ENCODE data around the gene MOSMO.
"Not testable (repeated sequence)": the region's sequence is repeated elsewhere in the genome, so short reads cannot be mapped to it uniquely, and the experiment has no call there.

Gene MOSMO

GRCh38 chr16:22093996-22094395 lies 86.1 kb downstream of the MOSMO start:
- Mint-ChIP-seq H3K27me3 (peaks cover 25 to 41% of the 10 kb centered on the region in 2 donors), H3K4me3 (no peak overlapping the region), H3K27ac (no peak overlapping the region), H3K9me3 (no peaks in the 10 kb centered on the region), H3K4me1 (ENCODE audit: low read depth in 2 of 2) (peaks cover 2 to 3% of the 10 kb centered on the region in 2 donors), H3K36me3 (ENCODE audit: insufficient read depth) (no peaks in the 10 kb centered on the region)
- ATAC-seq (replicated peaks) (no peak), DNase-seq (no peak)

GRCh38 chr16:22098405-22099255 lies 90.7 kb downstream of the MOSMO start:
- Mint-ChIP-seq H3K36me3 (ENCODE audit: insufficient read depth) (no peaks in the 10 kb centered on the region), H3K27me3 (peaks cover 25 to 33% of the 10 kb centered on the region in 2 donors), H3K4me1 (ENCODE audit: low read depth in 2 of 2) (peaks cover 4 to 6% of the 10 kb centered on the region in 2 donors), H3K9me3 (no peaks in the 10 kb centered on the region), H3K4me3 (peak overlapping the region in 1 of 2 donors; percentile 21), H3K27ac (no peak overlapping the region)
- peak; percentile 70 for ATAC-seq (replicated peaks)
- peak in 1 of 3 experiments; percentile 15 for DNase-seq

GRCh38 chr16:22099256-22099975 lies 91.5 kb downstream of the MOSMO start:
- no peaks in the 10 kb centered on the region for H3K36me3 Mint-ChIP-seq (ENCODE audit: insufficient read depth)
- peaks cover 4 to 6% of the 10 kb centered on the region in 2 donors for H3K4me1 Mint-ChIP-seq (ENCODE audit: low read depth in 2 of 2)
- no peak for ATAC-seq (replicated peaks)
- H3K27me3 Mint-ChIP-seq, result peaks cover 25 to 33% of the 10 kb centered on the region in 2 donors
- no peak overlapping the region for H3K27ac Mint-ChIP-seq
- DNase-seq, result no peak
- H3K4me3 Mint-ChIP-seq, result peak overlapping the region in 1 of 2 donors; percentile 21
- no peaks in the 10 kb centered on the region for H3K9me3 Mint-ChIP-seq

DNA sequence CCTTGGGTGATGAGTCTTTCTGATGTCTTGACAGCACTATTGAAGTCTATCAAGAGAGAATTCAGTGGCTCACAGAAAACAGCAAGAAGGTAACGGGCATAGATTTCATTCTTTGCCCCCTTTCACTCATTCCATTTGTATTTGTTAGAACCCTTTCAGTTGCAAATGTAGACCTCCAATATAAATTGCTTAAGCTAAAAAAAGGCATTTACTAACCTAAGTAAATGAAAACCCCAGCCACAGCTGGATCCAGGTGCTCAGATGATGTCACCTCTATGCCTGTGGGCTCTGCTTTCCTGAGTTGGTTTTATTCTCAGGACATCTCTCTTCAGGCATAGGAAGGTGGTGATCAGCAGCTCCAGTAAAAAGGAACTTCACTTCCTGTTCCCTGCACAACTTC lies 95.5 kb downstream of the MOSMO start:
- Mint-ChIP-seq H3K4me1 (ENCODE audit: low read depth in 2 of 2) (peaks cover 4 to 16% of the 10 kb centered on the region in 2 donors), H3K4me3 (no peak overlapping the region), H3K36me3 (ENCODE audit: insufficient read depth) (no peaks in the 10 kb centered on the region), H3K27me3 (peaks cover 0 to 17% of the 10 kb centered on the region in 2 donors), H3K27ac (no peak overlapping the region), H3K9me3 (no peaks in the 10 kb centered on the region)
- DNase-seq (no peak), ATAC-seq (replicated peaks) (no peak)

- H3K27ac Mint-ChIP-seq, result peak overlapping the region; percentile 20 to 76
- peak; percentile 74 for ATAC-seq (replicated peaks)
These were observed 101.5 kb downstream of the MOSMO start for GRCh38 chr16:22109258-22109898.

DNA sequence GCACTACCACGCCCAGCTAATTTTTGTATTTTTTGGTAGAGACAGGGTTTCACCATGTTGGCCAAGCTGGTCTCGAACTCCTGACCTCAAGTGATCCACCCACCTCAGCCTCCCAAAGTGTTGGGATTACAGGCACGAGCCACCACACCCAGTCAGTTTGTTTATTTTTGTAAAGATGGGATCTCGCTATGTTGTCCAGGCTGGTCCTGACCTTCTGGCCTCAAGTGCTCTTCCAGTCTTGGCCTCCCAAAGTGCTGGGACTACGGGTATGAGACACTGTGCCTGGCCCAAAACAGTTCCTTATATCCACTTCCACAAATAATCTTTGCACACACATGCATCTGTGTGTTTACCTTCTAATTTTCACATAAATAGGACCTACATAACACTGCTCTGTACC lies 103.7 kb downstream of the MOSMO start:
- not testable (repeated sequence) for H3K36me3 Mint-ChIP-seq (ENCODE audit: insufficient read depth); H3K27me3 Mint-ChIP-seq; H3K9me3 Mint-ChIP-seq; DNase-seq; ATAC-seq (replicated peaks); H3K4me3 Mint-ChIP-seq; H3K27ac Mint-ChIP-seq
- peaks cover 2 to 20% of the 10 kb centered on the region in 2 donors for H3K4me1 Mint-ChIP-seq (ENCODE audit: low read depth in 2 of 2)

More at GRCh38 chr16:22109258-22109898, 101.5 kb downstream of the MOSMO start:
- Mint-ChIP-seq H3K9me3 (no peaks in the 10 kb centered on the region), H3K4me3 (no peak overlapping the region), H3K27me3 (peaks cover 0 to 17% of the 10 kb centered on the region in 2 donors), H3K4me1 (ENCODE audit: low read depth in 2 of 2) (peaks cover 2 to 20% of the 10 kb centered on the region in 2 donors), H3K36me3 (ENCODE audit: insufficient read depth) (no peaks in the 10 kb centered on the region)
- DNase-seq, result peak in 1 of 3 experiments; percentile 19

DNA sequence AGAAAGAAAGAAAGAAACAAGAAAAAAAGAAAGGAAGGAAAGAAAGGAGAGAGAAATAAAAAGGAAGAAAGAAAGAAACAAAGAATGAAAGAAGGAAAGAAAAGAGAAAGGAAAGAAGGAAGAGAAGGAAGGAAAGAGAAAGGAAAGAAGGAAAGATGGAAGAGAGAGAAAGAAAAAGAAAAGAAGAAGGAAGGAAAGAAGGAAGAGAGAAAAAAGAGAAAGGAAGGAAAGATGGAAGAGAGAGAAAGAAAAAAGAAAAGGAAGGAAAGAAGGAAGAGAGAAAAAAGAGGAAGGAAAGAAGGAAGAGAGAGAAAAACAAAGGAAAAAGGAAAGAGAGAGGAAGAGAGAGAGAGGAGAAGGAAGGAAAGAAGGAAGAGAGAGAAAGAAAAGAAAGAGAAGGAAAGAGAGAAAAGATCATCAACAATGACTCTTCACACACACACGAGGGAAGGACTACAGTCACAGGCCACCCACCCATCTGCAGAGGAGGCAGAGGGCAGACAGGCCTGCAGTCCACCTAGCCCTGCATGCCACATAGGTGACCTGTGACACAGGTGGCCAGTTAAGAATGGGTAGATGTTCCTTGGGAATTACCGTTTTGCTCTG lies 108.3 kb downstream of the MOSMO start:
- Mint-ChIP-seq H3K36me3 (ENCODE audit: insufficient read depth) (no peaks in the 10 kb centered on the region), H3K27ac (peak overlapping the region in 1 of 2 donors; percentile 28), H3K9me3 (no peaks in the 10 kb centered on the region), H3K4me1 (ENCODE audit: low read depth in 2 of 2) (no peaks in the 10 kb centered on the region), H3K27me3 (no peaks in the 10 kb centered on the region), H3K4me3 (no peak overlapping the region)
- ATAC-seq (replicated peaks) (no peak), DNase-seq (no peak)

GRCh38 chr16:22117609-22118008 lies 109.7 kb downstream of the MOSMO start:
- no peak for ATAC-seq (replicated peaks)
- Mint-ChIP-seq H3K27me3 (no peaks in the 10 kb centered on the region), H3K4me3 (no peak overlapping the region), H3K9me3 (no peaks in the 10 kb centered on the region), H3K36me3 (ENCODE audit: insufficient read depth) (no peaks in the 10 kb centered on the region), H3K4me1 (ENCODE audit: low read depth in 2 of 2) (no peaks in the 10 kb centered on the region), H3K27ac (no peak overlapping the region)
- no peak for DNase-seq

GRCh38 chr16:22120440-22120839 lies 112.5 kb downstream of the MOSMO start:
- ATAC-seq (replicated peaks) (no peak), DNase-seq (no peak)
- no peaks in the 10 kb centered on the region for H3K27me3 Mint-ChIP-seq
- no peak overlapping the region for H3K27ac Mint-ChIP-seq
- H3K9me3 Mint-ChIP-seq, result no peaks in the 10 kb centered on the region
- H3K4me3 Mint-ChIP-seq, result no peak overlapping the region
- H3K4me1 Mint-ChIP-seq (ENCODE audit: low read depth in 2 of 2), result no peaks in the 10 kb centered on the region
- no peaks in the 10 kb centered on the region for H3K36me3 Mint-ChIP-seq (ENCODE audit: insufficient read depth)

DNA sequence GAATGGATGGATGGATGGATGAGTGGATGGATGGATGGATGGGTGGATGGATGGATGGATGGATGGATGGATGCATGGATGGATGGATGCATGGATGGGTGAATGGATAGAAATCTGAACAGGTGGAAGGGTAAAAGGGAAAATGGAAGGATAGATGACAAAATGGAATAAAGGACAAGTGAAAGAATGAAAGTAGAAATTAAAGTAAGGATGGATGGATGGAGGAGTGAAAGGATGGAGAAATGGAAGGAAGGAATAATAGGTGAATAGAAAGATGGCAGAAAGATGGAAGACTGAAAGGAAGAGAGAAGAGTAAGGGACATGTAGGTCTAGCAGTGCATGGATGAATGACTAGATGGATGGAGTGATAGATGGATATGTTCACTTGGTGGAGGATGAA lies 114.3 kb downstream of the MOSMO start:
- no peaks in the 10 kb centered on the region for H3K36me3 Mint-ChIP-seq (ENCODE audit: insufficient read depth)
- no peak for DNase-seq
- H3K27ac Mint-ChIP-seq, result no peak overlapping the region
- no peak overlapping the region for H3K4me3 Mint-ChIP-seq
- H3K27me3 Mint-ChIP-seq, result no peaks in the 10 kb centered on the region
- no peak for ATAC-seq (replicated peaks)
- no peaks in the 10 kb centered on the region for H3K9me3 Mint-ChIP-seq
- no peaks in the 10 kb centered on the region for H3K4me1 Mint-ChIP-seq (ENCODE audit: low read depth in 2 of 2)

GRCh38 chr16:22123146-22123545 lies 115.2 kb downstream of the MOSMO start:
- Mint-ChIP-seq H3K36me3 (ENCODE audit: insufficient read depth) (no peaks in the 10 kb centered on the region), H3K9me3 (no peaks in the 10 kb centered on the region), H3K27me3 (peaks cover 0 to 8% of the 10 kb centered on the region in 2 donors), H3K4me3 (no peak overlapping the region), H3K27ac (no peak overlapping the region), H3K4me1 (ENCODE audit: low read depth in 2 of 2) (no peaks in the 10 kb centered on the region)
- ATAC-seq (replicated peaks) (no peak), DNase-seq (no peak)

DNA sequence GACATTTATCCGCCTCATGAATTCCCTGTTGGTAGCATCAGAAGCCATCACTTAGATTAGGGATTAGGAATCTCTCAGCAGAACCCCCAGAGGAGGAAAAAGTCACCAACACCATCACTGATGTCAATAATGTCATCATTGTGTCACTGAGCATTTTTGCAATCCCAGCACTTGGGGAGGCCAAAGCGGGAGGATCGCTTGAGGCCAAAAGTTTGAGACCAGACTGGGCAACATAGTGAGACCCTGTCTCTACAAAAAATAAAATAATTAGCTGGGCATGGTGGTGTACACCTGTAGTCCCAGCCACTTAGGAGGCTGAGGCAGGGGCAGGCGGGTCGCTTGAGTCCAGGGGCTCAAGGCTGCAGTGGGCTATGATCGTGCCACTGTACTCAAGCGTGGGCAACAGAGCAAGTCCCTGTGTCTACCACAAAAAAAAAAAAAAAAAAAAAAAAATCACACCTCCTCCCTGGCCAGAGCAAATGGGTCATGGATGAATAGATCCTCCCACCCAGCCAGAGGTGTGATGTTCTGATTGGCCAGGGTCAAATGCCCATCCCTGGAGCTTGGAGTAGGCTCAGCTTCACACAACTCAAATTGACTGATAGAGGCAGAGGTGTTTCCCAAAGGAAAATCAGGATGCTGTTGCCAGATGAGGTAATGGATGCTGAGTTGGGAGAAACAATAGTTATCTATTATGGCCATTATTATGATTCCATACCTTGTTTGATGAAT lies 116.0 kb downstream of the MOSMO start:
- Mint-ChIP-seq H3K36me3 (ENCODE audit: insufficient read depth) (no peaks in the 10 kb centered on the region), H3K27me3 (peaks cover 0 to 14% of the 10 kb centered on the region in 2 donors), H3K9me3 (peaks cover 0 to 4% of the 10 kb centered on the region in 2 donors), H3K4me1 (ENCODE audit: low read depth in 2 of 2) (no peaks in the 10 kb centered on the region), H3K4me3 (no peak overlapping the region), H3K27ac (no peak overlapping the region)
- no peak for DNase-seq
- ATAC-seq (replicated peaks), result no peak

All from effector memory CD8-positive, alpha-beta T cell (primary cell).